Measurements from ENCODE around the gene HOXB7.

DNA sequence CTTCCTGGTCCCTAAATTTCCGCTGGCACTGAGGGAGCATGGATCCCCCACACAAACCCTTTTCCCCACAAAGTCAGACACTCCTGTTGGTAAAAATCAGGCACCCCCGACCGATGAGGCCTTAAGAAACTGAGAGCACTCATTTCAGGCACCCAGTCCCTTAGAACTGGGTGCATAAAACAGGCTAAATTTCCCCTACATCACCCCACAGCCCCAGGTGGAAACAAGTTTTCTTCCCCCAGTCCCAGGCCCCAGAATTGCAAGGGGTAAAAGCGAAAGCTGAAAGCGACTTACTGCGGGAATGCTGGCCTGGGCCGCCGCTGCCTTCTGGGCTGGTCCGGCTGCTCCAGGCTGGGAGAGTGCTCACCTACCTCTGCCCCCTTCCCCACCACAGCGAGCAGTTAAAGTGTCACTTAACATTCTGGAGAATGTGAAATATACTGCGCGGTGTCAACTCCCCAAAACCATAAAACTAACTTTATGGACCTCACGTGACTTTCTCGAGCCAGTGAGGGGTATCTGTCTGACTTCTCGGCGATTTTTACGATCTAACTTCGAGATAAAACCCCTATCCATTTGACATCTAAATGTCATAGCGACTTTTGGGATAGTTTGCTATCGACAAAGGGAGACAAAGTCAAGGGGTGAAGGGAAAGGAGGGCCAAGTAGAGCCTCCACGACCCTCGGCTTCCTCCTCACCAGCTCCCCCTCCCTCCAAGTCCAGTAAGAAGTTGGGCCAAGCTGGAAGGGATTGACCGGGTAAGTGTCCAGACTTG is 20.8 kb downstream of the HOXB7 start, which contains the start of gene HOXB3:
- TF ChIP-seq, protein P1, sequence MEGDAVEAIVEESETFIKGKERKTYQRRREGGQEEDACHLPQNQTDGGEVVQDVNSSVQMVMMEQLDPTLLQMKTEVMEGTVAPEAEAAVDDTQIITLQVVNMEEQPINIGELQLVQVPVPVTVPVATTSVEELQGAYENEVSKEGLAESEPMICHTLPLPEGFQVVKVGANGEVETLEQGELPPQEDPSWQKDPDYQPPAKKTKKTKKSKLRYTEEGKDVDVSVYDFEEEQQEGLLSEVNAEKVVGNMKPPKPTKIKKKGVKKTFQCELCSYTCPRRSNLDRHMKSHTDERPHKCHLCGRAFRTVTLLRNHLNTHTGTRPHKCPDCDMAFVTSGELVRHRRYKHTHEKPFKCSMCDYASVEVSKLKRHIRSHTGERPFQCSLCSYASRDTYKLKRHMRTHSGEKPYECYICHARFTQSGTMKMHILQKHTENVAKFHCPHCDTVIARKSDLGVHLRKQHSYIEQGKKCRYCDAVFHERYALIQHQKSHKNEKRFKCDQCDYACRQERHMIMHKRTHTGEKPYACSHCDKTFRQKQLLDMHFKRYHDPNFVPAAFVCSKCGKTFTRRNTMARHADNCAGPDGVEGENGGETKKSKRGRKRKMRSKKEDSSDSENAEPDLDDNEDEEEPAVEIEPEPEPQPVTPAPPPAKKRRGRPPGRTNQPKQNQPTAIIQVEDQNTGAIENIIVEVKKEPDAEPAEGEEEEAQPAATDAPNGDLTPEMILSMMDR (conservative IDR thresholded peaks at IDR 0.05; ENCODE audit: low read depth in 2 of 2) = no peak
- TF ChIP-seq, protein P2, sequence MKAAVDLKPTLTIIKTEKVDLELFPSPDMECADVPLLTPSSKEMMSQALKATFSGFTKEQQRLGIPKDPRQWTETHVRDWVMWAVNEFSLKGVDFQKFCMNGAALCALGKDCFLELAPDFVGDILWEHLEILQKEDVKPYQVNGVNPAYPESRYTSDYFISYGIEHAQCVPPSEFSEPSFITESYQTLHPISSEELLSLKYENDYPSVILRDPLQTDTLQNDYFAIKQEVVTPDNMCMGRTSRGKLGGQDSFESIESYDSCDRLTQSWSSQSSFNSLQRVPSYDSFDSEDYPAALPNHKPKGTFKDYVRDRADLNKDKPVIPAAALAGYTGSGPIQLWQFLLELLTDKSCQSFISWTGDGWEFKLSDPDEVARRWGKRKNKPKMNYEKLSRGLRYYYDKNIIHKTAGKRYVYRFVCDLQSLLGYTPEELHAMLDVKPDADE (IDR thresholded peaks at IDR 0.05) = no peak
- TF ChIP-seq STAT1 (IDR thresholded peaks at IDR 0.05; ENCODE audit: unreplicated experiment) (no peak), EZH2 (IDR thresholded peaks at IDR 0.05; ENCODE audit: low read depth, unreplicated experiment) (peak; percentile 90), JUNB (IDR thresholded peaks at IDR 0.05; ENCODE audit: unreplicated experiment) (no peak)

Data from GM23338 (cell line).